K562 (cell line): ENCODE data around the gene PRR11. TPM values are rescaled to one million over a fixed set of nuclear protein-coding genes. Genes with fewer than 3 reads are reported as not detected.

ENCODE experiments used
- ETV5 ChIP-seq: sonication (generic); formaldehyde crosslinking; IDR thresholded peaks from 2 replicates; pipeline ENCODE4 v1.4.0; 2020; ENCODE audit warnings: low read depth, mild to moderate bottlenecking, missing genetic modification reagents
- GABPB1 ChIP-seq: sonication (generic); formaldehyde crosslinking; IDR thresholded peaks from 2 replicates; pipeline ENCODE4 v1.8.0; 2022; ENCODE audit warnings: mild to moderate bottlenecking, missing genetic modification reagents
- SIN3A ChIP-seq, 2 experiments: fragments of 150-350 bp in 1 of 2; IDR thresholded peaks; 2 replicates each; pipeline ENCODE4 v1.6.1; 2011 to 2016; ENCODE audit warnings: borderline replicate concordance in 2 of 2, low read depth in 2 of 2, low read length in 2 of 2, mild to moderate bottlenecking in 2 of 2, moderate library complexity in 2 of 2; ENCODE audit not compliant: control insufficient read depth in 1 of 2
- SRF ChIP-seq, 2 experiments: fragments of 250-450, 450-650 bp in 1 of 2; sonication (Bioruptor Pico) in 1 of 2; sonication (generic) in 1 of 2; formaldehyde crosslinking; IDR thresholded peaks; 2 replicates each; pipeline versions ENCODE4 v1.5.0 to v1.5.1; 2020 to 2022; ENCODE audit warnings: mild to moderate bottlenecking in 1 of 2, missing genetic modification reagents in 1 of 2
- ZNF165 ChIP-seq: fragments of 250-450 bp; sonication (Bioruptor Pico); IDR thresholded peaks from 2 replicates; pipeline ENCODE4 v1.4.0; 2020; ENCODE audit warnings: borderline replicate concordance
- ZNF316 ChIP-seq: fragments of 450-650 bp; IDR thresholded peaks from 2 replicates; pipeline ENCODE4 v1.6.1; 2016
- polyA plus RNA-seq, 8 experiments: library from polyadenylated mRNA; depleted of rRNA in 4 of 8; stranded (reverse) in 5 of 8; unstranded in 3 of 8; fragments of >200 nt; fragmentation: Nextera tagmentation in 2 of 8; fragmentation: Illumina TruSeq in 1 of 8; extraction: Ambion mirVana in 2 of 8; extraction: Trizol in 1 of 8; gene quantifications; 2 replicates each; pipeline versions ENCODE4 v1.2.1 to v1.2.3, GENCODE V29; 2011 to 2014; ENCODE audit warnings: inconsistent platforms in 1 of 8, missing spikeins in 1 of 8
- total RNA-seq, 7 experiments: library from RNA; depleted of rRNA in 6 of 7; stranded (reverse); fragments of >200 nt in 6 of 7; fragmentation: Illumina TruSeq in 2 of 7; extraction: Trizol in 2 of 7; gene quantifications; 2 replicates each; pipeline versions ENCODE4 v1.2.1 to v1.2.3, GENCODE V29; 2011 to 2021; ENCODE audit warnings: low replicate concordance in 1 of 7
- TF ChIP-seq, protein P1 (sequence below): IDR thresholded peaks from 2 replicates; pipeline ENCODE4 v1.6.1; 2012; ENCODE audit warnings: low read depth, low read length, improper control_type of control experiment, borderline replicate concordance
- TF ChIP-seq, protein P2 (sequence below), 2 experiments: IDR thresholded peaks; 2 replicates each; pipeline ENCODE4 v1.6.1; 2011; ENCODE audit warnings: borderline replicate concordance in 1 of 2, control low read depth in 1 of 2, low read depth in 1 of 2, low read length in 1 of 2, mild to moderate bottlenecking in 1 of 2, mixed read lengths in 1 of 2, moderate library complexity in 1 of 2; ENCODE audit not compliant: insufficient read depth in 1 of 2, insufficient read length in 1 of 2, poor library complexity in 1 of 2, severe bottlenecking in 1 of 2; ENCODE audit errors: extremely low read depth in 1 of 2
- TF ChIP-seq, protein P3 (sequence below): sonication (generic); formaldehyde crosslinking; IDR thresholded peaks from 2 replicates; pipeline ENCODE4 v1.8.1; 2023; ENCODE audit warnings: mild to moderate bottlenecking, missing genetic modification reagents
- TF ChIP-seq, protein P4 (sequence below): fragments of 450-650 bp; IDR thresholded peaks from 2 replicates; pipeline ENCODE4 v1.6.1; 2016; ENCODE audit warnings: low read depth
- TF ChIP-seq, protein P5 (sequence below): fragments of 450-650 bp; IDR thresholded peaks from 2 replicates; pipeline ENCODE4 v1.6.1; 2016; ENCODE audit warnings: missing biosample characterization, missing genetic modification characterization

Gene PRR11
- total and polyA plus RNA-seq, 9 of the 15 experiments (the other 6 are each of a cell fraction or from before 2014, with no cell fraction given), result 13.3 to 75.2 (median 46.4) TPM

DNA sequence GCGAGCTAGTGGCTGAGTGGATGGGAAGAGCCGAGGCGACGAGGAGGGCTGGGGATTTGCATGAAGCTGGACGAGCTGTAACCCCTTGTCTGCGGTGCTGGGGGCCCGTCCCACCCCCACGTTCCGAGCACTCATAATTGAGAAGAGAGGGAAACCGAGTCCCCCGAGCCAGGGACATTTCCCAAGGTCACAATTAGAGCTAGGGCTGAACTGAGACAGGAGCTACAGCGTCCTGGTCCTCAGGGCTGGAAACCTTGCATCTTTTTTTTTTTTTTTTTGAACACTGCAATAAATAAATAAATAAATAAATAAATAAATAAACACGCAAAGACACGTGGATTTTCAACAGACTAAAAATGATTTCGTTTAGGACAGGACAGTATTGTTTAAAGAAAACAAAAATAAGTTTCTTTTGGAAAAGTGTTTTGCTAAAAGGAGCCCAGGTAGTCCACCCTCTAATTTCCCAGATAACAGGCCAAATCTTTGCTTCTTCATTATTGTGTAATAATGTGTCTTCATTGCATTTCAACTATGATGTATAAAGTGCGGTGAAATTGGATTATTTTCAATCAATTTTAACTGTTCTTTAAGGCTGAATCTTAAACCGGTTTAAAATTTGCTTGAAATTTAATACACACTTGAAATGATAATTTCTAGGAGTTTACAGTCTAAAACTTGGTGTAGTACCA, 65.8 kb downstream of the PRR11 start (continued):
- TF ChIP-seq GABPB1 (CRISPR knock-in tag) (peak; percentile 28; the same call in 1 of the 2 replicates), SIN3A (IDR thresholded peaks at IDR 0.05; ENCODE audit: borderline replicate concordance in 2 of 2, control insufficient read depth in 1 of 2, low read depth in 2 of 2, low read length in 2 of 2) (0 out of 4 replicates have a peak, but pooled peaks of 1 of the 2 experiments have one; percentile 26), ZNF316 (no peak), ZNF165 (no peak), ETV5 (CRISPR knock-in tag) (0 out of 2 replicates have a peak, but pooled peaks have one; percentile 9), SRF (CRISPR knock-in tag; IDR thresholded peaks at IDR 0.05) (no peak)
- TF ChIP-seq, protein P1, sequence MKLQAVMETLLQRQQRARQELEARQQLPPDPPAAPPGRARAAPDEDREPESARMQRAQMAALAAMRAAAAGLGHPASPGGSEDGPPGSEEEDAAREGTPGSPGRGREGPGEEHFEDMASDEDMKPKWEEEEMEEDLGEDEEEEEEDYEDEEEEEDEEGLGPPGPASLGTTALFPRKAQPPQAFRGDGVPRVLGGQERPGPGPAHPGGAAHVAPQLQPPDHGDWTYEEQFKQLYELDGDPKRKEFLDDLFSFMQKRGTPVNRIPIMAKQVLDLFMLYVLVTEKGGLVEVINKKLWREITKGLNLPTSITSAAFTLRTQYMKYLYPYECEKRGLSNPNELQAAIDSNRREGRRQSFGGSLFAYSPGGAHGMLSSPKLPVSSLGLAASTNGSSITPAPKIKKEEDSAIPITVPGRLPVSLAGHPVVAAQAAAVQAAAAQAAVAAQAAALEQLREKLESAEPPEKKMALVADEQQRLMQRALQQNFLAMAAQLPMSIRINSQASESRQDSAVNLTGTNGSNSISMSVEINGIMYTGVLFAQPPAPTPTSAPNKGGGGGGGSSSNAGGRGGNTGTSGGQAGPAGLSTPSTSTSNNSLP, result no peak
- TF ChIP-seq, protein P2, sequence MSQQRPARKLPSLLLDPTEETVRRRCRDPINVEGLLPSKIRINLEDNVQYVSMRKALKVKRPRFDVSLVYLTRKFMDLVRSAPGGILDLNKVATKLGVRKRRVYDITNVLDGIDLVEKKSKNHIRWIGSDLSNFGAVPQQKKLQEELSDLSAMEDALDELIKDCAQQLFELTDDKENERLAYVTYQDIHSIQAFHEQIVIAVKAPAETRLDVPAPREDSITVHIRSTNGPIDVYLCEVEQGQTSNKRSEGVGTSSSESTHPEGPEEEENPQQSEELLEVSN (IDR thresholded peaks at IDR 0.05; ENCODE audit: borderline replicate concordance in 1 of 2, extremely low read depth in 1 of 2, insufficient read depth in 1 of 2, insufficient read length in 1 of 2, low read depth in 1 of 2, low read length in 1 of 2, poor library complexity in 1 of 2, severe bottlenecking in 1 of 2), result no peak
- TF ChIP-seq, protein P3, sequence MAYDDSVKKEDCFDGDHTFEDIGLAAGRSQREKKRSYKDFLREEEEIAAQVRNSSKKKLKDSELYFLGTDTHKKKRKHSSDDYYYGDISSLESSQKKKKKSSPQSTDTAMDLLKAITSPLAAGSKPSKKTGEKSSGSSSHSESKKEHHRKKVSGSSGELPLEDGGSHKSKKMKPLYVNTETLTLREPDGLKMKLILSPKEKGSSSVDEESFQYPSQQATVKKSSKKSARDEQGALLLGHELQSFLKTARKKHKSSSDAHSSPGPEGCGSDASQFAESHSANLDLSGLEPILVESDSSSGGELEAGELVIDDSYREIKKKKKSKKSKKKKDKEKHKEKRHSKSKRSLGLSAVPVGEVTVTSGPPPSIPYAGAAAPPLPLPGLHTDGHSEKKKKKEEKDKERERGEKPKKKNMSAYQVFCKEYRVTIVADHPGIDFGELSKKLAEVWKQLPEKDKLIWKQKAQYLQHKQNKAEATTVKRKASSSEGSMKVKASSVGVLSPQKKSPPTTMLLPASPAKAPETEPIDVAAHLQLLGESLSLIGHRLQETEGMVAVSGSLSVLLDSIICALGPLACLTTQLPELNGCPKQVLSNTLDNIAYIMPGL (CRISPR knock-in tag), result peak; percentile 6; the same call in 1 of the 2 replicates
- TF ChIP-seq, protein P4, sequence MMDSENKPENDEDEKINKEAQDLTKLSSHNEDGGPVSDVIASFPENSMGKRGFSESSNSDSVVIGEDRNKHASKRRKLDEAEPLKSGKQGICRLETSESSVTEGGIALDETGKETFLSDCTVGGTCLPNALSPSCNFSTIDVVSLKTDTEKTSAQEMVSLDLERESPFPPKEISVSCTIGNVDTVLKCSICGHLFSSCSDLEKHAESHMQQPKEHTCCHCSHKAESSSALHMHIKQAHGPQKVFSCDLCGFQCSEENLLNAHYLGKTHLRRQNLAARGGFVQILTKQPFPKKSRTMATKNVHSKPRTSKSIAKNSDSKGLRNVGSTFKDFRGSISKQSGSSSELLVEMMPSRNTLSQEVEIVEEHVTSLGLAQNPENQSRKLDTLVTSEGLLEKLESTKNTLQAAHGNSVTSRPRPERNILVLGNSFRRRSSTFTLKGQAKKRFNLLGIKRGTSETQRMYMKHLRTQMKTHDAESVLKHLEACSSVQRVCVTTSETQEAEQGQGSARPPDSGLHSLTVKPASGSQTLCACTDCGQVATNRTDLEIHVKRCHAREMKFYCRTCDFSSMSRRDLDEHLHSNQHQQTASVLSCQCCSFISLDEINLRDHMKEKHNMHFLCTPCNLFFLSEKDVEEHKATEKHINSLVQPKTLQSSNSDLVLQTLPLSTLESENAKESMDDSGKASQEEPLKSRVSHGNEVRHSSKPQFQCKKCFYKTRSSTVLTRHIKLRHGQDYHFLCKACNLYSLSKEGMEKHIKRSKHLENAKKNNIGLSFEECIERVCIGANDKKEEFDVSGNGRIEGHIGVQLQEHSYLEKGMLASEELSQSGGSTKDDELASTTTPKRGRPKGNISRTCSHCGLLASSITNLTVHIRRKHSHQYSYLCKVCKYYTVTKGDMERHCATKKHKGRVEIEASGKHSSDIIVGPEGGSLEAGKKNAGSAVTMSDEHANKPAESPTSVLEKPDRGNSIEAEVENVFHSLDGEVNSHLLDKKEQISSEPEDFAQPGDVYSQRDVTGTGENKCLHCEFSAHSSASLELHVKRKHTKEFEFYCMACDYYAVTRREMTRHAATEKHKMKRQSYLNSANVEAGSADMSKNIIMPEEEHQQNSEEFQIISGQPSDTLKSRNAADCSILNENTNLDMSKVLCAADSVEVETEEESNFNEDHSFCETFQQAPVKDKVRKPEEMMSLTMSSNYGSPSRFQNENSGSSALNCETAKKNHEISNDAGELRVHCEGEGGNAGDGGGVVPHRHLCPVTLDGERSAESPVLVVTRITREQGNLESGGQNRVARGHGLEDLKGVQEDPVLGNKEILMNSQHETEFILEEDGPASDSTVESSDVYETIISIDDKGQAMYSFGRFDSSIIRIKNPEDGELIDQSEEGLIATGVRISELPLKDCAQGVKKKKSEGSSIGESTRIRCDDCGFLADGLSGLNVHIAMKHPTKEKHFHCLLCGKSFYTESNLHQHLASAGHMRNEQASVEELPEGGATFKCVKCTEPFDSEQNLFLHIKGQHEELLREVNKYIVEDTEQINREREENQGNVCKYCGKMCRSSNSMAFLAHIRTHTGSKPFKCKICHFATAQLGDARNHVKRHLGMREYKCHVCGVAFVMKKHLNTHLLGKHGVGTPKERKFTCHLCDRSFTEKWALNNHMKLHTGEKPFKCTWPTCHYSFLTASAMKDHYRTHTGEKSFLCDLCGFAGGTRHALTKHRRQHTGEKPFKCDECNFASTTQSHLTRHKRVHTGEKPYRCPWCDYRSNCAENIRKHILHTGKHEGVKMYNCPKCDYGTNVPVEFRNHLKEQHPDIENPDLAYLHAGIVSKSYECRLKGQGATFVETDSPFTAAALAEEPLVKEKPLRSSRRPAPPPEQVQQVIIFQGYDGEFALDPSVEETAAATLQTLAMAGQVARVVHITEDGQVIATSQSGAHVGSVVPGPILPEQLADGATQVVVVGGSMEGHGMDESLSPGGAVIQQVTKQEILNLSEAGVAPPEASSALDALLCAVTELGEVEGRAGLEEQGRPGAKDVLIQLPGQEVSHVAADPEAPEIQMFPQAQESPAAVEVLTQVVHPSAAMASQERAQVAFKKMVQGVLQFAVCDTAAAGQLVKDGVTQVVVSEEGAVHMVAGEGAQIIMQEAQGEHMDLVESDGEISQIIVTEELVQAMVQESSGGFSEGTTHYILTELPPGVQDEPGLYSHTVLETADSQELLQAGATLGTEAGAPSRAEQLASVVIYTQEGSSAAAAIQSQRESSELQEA, result no peak
- TF ChIP-seq, protein P5, sequence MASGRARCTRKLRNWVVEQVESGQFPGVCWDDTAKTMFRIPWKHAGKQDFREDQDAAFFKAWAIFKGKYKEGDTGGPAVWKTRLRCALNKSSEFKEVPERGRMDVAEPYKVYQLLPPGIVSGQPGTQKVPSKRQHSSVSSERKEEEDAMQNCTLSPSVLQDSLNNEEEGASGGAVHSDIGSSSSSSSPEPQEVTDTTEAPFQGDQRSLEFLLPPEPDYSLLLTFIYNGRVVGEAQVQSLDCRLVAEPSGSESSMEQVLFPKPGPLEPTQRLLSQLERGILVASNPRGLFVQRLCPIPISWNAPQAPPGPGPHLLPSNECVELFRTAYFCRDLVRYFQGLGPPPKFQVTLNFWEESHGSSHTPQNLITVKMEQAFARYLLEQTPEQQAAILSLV, result no peak
